ENCODE measurements around the gene TMC3. TPM values are rescaled to one million over a fixed set of nuclear protein-coding genes. Genes with fewer than 3 reads are reported as not detected.

Gene TMC3
- total RNA-seq, 1 donor from 2014 or later, result 0.52 TPM

DNA sequence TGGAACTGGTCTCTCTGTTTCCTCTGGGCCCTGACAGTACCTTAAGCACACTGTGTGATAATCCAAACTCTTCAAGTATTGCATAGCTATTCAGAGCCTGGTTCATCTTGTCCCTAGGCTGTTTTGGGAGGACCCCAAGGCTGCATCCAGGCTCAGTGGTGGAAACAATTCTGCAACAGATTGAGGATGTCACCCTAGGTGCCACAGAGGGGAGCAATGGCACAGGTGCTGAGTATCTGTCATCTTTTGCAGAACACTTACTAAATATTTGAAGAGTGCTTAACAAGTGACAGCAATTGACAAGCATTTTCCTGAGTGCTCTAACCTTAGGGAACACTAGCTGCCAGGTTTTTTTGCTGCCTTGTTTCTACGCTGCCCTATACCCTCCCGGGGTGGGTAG, 77.8 kb downstream of the TMC3 start:
- H3K4me3 ChIP-seq (ENCODE audit: insufficient read depth, low read depth, low read length), result no peak overlapping the region
- no peaks in the 10 kb centered on the region for H3K36me3 Mint-ChIP-seq (ENCODE audit: low read depth, unreplicated experiment)
- H3K9me3 Mint-ChIP-seq (ENCODE audit: unreplicated experiment), result no peaks in the 10 kb centered on the region
- H2AFZ ChIP-seq (ENCODE audit: low read depth, low read length), result no peak overlapping the region
- peaks cover 21% of the 10 kb centered on the region for H3K27me3 ChIP-seq (ENCODE audit: insufficient read depth, low read length)
- H3K27ac ChIP-seq (ENCODE audit: low read depth, low read length), result no peak overlapping the region
- H3K4me3 Mint-ChIP-seq (ENCODE audit: unreplicated experiment), result no peak overlapping the region
- H3K27me3 Mint-ChIP-seq (ENCODE audit: low read depth, unreplicated experiment), result peaks cover 13% of the 10 kb centered on the region
- TF ChIP-seq, protein P1, sequence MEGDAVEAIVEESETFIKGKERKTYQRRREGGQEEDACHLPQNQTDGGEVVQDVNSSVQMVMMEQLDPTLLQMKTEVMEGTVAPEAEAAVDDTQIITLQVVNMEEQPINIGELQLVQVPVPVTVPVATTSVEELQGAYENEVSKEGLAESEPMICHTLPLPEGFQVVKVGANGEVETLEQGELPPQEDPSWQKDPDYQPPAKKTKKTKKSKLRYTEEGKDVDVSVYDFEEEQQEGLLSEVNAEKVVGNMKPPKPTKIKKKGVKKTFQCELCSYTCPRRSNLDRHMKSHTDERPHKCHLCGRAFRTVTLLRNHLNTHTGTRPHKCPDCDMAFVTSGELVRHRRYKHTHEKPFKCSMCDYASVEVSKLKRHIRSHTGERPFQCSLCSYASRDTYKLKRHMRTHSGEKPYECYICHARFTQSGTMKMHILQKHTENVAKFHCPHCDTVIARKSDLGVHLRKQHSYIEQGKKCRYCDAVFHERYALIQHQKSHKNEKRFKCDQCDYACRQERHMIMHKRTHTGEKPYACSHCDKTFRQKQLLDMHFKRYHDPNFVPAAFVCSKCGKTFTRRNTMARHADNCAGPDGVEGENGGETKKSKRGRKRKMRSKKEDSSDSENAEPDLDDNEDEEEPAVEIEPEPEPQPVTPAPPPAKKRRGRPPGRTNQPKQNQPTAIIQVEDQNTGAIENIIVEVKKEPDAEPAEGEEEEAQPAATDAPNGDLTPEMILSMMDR (IDR thresholded peaks at IDR 0.05; ENCODE audit: insufficient read depth, low read depth, low read length), result no peak
- no peak for TF ChIP-seq EZH2 (IDR thresholded peaks at IDR 0.05; ENCODE audit: insufficient read depth, low read length)
- peaks cover 5% of the 10 kb centered on the region for H3K4me1 ChIP-seq (ENCODE audit: insufficient read depth, low read length)
- no peaks in the 10 kb centered on the region for H3K79me2 ChIP-seq (ENCODE audit: insufficient read depth, low read length)
- H4K20me1 ChIP-seq (ENCODE audit: insufficient read depth, low read length), result no peaks in the 10 kb centered on the region
- DNase-seq (ENCODE audit: low read depth), result no peak
- H3K4me1 Mint-ChIP-seq (ENCODE audit: low read depth, unreplicated experiment), result peaks cover 1% of the 10 kb centered on the region
- H3K27ac Mint-ChIP-seq (ENCODE audit: unreplicated experiment), result no peak overlapping the region
- no peak overlapping the region for H3K4me2 ChIP-seq (ENCODE audit: low read length)
- H3K9me3 ChIP-seq (ENCODE audit: insufficient read depth, low read depth, low read length), result no peaks in the 10 kb centered on the region
- no peak for FAIRE-seq
- no peaks in the 10 kb centered on the region for H3K36me3 ChIP-seq (ENCODE audit: insufficient read depth, low read length)
- no peak overlapping the region for H3K9ac ChIP-seq (ENCODE audit: low read length)

DNA sequence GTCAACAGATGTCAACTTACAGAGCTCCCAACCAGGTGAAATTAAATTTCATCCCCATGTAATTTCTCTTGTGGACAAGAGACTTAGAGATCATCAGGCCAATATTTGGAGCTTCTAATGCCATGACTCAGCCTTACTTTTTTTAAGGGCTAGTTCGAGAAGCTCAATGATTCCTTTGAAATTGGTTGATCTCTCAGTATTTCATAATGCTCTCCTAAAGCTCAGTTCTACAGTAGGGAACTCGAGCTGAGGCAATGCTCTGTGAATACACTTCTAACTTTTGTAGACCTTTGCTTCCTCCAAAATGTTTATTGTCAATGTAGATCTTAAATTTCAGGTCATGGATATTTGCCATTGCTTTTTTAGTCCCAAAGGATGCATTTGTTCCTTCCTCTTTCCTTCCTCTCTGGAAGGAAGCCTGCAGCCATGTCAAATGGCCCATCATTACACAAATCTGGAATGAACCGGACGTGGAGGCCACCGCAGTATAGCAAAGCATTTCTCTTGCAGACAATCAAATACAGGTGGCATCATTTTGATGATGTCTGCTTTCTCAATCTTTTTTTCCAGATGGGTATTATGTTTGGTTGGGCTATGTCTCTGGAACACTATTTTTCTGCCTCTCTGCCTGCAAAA, 78.4 kb downstream of the TMC3 start:
- Histone ChIP-seq H3K36me3 (ENCODE audit: insufficient read depth, low read length) (no peaks in the 10 kb centered on the region), H3K79me2 (ENCODE audit: insufficient read depth, low read length) (no peaks in the 10 kb centered on the region), H3K27ac (ENCODE audit: low read depth, low read length) (no peak overlapping the region), H2AFZ (ENCODE audit: low read depth, low read length) (no peak overlapping the region), H3K9me3 (ENCODE audit: insufficient read depth, low read depth, low read length) (no peaks in the 10 kb centered on the region), H4K20me1 (ENCODE audit: insufficient read depth, low read length) (no peaks in the 10 kb centered on the region), H3K4me3 (ENCODE audit: insufficient read depth, low read depth, low read length) (no peak overlapping the region), H3K4me1 (ENCODE audit: insufficient read depth, low read length) (peaks cover 5% of the 10 kb centered on the region), H3K4me2 (ENCODE audit: low read length) (no peak overlapping the region), H3K27me3 (ENCODE audit: insufficient read depth, low read length) (peaks cover 25% of the 10 kb centered on the region), H3K9ac (ENCODE audit: low read length) (no peak overlapping the region)
- no peak for TF ChIP-seq EZH2 (IDR thresholded peaks at IDR 0.05; ENCODE audit: insufficient read depth, low read length)
- TF ChIP-seq, protein P1 (IDR thresholded peaks at IDR 0.05; ENCODE audit: insufficient read depth, low read depth, low read length), result no peak
- FAIRE-seq (no peak), DNase-seq (ENCODE audit: low read depth) (no peak)
- Mint-ChIP-seq H3K9me3 (ENCODE audit: unreplicated experiment) (no peaks in the 10 kb centered on the region), H3K27me3 (ENCODE audit: low read depth, unreplicated experiment) (peaks cover 13% of the 10 kb centered on the region), H3K4me3 (ENCODE audit: unreplicated experiment) (no peak overlapping the region), H3K36me3 (ENCODE audit: low read depth, unreplicated experiment) (no peaks in the 10 kb centered on the region), H3K27ac (ENCODE audit: unreplicated experiment) (no peak overlapping the region), H3K4me1 (ENCODE audit: low read depth, unreplicated experiment) (peaks cover 1% of the 10 kb centered on the region)

GRCh38 chr15:81294516-81294880, 79.5 kb downstream of the TMC3 start:
- Histone ChIP-seq H3K4me3 (ENCODE audit: insufficient read depth, low read depth, low read length) (no peak overlapping the region), H4K20me1 (ENCODE audit: insufficient read depth, low read length) (no peaks in the 10 kb centered on the region), H2AFZ (ENCODE audit: low read depth, low read length) (no peak overlapping the region), H3K27me3 (ENCODE audit: insufficient read depth, low read length) (peaks cover 28% of the 10 kb centered on the region), H3K4me2 (ENCODE audit: low read length) (no peak overlapping the region), H3K9ac (ENCODE audit: low read length) (no peak overlapping the region), H3K27ac (ENCODE audit: low read depth, low read length) (no peak overlapping the region), H3K36me3 (ENCODE audit: insufficient read depth, low read length) (no peaks in the 10 kb centered on the region), H3K9me3 (ENCODE audit: insufficient read depth, low read depth, low read length) (no peaks in the 10 kb centered on the region), H3K79me2 (ENCODE audit: insufficient read depth, low read length) (no peaks in the 10 kb centered on the region), H3K4me1 (ENCODE audit: insufficient read depth, low read length) (peaks cover 5% of the 10 kb centered on the region)
- no peaks in the 10 kb centered on the region for H3K36me3 Mint-ChIP-seq (ENCODE audit: low read depth, unreplicated experiment)
- H3K4me3 Mint-ChIP-seq (ENCODE audit: unreplicated experiment), result no peak overlapping the region
- no peak for TF ChIP-seq EZH2 (IDR thresholded peaks at IDR 0.05; ENCODE audit: insufficient read depth, low read length)
- TF ChIP-seq, protein P1 (IDR thresholded peaks at IDR 0.05; ENCODE audit: insufficient read depth, low read depth, low read length), result no peak
- FAIRE-seq (no peak), DNase-seq (ENCODE audit: low read depth) (no peak)
- H3K27ac Mint-ChIP-seq (ENCODE audit: unreplicated experiment), result no peak overlapping the region
- H3K9me3 Mint-ChIP-seq (ENCODE audit: unreplicated experiment), result no peaks in the 10 kb centered on the region
- H3K27me3 Mint-ChIP-seq (ENCODE audit: low read depth, unreplicated experiment), result peaks cover 11% of the 10 kb centered on the region
- H3K4me1 Mint-ChIP-seq (ENCODE audit: low read depth, unreplicated experiment), result peaks cover 1% of the 10 kb centered on the region
